ENCODE results near the gene SDK1.

GRCh38 chr7:4218481-4218880, 917.4 kb downstream of the SDK1 start:
- TF ChIP-seq IRF2 (CRISPR knock-in tag; IDR thresholded peaks at IDR 0.05; ENCODE audit: borderline replicate concordance, low read depth) = no peak
- TF ChIP-seq GABPB1 (CRISPR knock-in tag; IDR thresholded peaks at IDR 0.05) = no peak
- TF ChIP-seq CTCF (IDR thresholded peaks at IDR 0.05) = no peak
- no peak for TF ChIP-seq GRHL2 (CRISPR knock-in tag; IDR thresholded peaks at IDR 0.05; ENCODE audit: insufficient replicate concordance, severe bottlenecking)

All from WTC11 (cell line).